GM18909 (cell line): ENCODE data around the gene FAF2.

Experiments
- ATAC-seq: cut with Tn5 transposase; IDR thresholded peaks from one replicate; pipeline ENCODE4 v1.9.1; 2021; ENCODE audit warnings: mild to moderate bottlenecking; ENCODE audit not compliant: unreplicated experiment, poor library complexity

Gene FAF2

GRCh38 chr5:176491901-176492300 lies 43.7 kb downstream of the FAF2 start:
- no peak for ATAC-seq

DNA sequence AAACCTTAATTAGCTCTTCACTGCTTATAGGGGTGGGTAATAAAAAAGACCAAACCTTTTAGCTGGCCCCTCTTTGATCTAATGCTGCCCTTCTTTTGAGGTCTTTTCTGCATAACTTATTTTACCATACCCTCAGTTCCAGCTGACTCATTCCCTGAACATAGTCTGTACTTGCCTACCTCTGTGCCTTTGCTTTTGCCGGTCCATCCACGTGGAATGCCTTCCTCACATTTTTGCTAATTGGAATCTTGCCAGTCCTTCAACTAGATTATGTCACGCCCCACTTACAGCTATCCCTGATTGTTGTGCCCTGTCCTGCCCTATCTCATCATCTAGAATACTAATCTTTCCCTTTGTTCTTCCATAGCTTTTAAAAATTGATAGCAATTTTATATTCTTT lies 44.2 kb downstream of the FAF2 start:
- no peak for ATAC-seq

GRCh38 chr5:176497852-176498251 lies 49.7 kb downstream of the FAF2 start:
- ATAC-seq = no peak

- no peak for ATAC-seq
Measured at GRCh38 chr5:176499273-176499672, 51.1 kb downstream of the FAF2 start.

DNA sequence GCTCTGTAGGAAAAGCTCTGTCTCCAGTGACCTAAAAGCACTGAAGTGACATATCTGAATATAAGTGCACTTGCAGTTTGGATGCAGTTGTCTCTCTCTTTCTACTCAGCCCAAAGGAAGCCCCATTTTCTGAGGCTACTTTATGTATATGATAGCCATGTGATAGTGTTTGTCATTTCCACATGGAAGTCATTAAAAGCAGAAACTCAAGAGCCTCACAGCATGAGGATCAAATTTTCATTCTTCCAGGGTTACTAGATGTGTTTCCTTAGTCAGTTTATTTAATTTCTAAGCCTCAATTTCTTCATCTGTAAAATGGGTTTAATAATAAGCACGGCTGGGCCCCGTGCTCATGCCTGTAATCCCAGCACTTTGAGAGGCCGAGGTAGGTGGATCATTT lies 52.3 kb downstream of the FAF2 start:
- ATAC-seq = no peak

- no peak for ATAC-seq
Measured at GRCh38 chr5:176501333-176501732, 53.1 kb downstream of the FAF2 start.

DNA sequence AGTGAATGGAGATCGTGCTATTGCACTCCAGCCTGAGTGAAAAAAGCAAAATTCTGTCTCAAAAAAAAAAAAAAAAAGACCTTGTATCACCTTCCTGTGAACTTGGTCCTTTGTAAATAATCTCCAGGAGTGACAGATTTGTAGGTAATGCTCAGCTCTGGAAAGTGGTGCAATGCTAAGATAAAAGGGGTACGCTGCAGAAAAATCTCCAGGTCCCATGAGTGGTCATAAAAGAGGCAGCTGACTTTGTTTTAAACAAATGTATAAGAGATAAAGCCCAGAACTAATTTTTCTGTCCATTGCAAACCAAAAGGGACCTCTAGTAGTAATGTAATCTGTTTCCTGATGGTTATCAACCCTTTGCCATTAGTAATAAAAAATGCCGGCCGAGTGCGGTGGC lies 55.3 kb downstream of the FAF2 start:
- no peak for ATAC-seq

GRCh38 chr5:176507911-176508310 lies 59.7 kb downstream of the FAF2 start:
- ATAC-seq = no peak

DNA sequence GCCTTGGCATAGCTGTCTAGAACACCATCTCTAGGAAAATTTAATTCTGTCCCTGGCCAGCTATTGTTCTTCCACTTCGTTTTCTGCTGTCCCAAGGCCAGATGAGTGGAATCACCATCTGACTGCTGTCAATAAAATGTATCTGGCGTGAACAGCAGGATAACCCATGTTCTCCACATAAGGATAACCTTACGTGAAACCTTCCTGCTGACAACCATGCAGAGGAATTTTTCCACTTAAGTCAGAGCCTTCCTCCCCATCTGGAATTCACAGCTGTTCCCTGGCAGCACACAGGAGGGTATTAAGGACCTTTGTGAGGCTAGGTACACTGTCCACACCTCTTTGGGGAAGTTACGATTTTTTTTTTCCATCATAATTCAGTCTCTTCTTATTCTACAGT lies 60.4 kb downstream of the FAF2 start:
- ATAC-seq = no peak

DNA sequence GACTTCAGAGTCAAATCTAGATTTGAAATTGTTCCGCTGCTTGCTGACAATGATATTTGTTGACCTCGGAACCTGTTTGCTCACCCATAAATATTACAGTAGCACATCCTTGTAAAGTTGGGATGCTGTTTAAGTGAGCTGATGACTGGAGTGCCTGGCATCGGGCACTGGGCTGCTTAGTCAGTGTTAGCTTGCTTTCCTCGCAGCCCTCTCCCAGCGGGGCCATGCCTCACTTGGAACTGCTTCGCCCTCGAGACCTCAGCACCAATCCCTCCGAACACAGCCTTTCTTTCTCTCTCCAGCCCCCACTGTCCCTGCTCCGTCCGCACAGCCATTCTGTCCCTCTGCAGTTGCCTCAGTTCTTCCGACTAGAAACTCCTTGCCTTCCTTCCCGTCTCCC lies 65.6 kb downstream of the FAF2 start:
- no peak for ATAC-seq

GRCh38 chr5:176514244-176514950 lies 66.2 kb downstream of the FAF2 start:
- no peak for ATAC-seq

- no peak for ATAC-seq
Measured at GRCh38 chr5:176515396-176515795, 67.2 kb downstream of the FAF2 start.

DNA sequence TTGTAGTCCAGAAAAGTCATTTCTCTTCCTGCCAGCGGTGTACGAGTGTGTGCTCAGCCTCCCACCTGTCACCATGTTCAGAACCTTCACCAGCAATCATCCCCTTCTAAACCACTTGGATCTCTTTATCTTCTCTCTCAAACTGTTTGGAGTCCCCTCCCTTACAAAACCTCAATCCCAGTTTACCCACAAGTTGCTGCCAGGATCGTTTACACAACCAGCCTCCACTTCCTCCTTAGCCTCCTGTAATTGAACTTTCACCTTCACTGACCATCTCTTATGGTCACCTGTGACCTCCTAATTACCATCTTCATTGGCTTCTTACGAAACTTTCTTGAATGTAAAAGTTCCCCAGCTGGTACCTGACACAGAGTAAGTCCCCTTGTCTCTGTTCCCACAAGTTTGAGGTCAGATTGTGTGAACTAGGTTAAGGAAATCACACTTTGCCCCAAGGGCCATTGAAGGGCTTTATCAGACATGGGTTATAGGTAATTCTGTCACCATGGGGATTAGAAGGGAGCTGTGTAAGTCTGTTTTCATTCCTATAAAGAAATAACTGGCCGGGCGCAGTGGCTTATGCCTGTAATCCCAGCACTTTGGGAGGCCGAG lies 69.0 kb downstream of the FAF2 start:
- no peak for ATAC-seq

GRCh38 chr5:176519810-176520720 lies 71.9 kb downstream of the FAF2 start:
- no peak for ATAC-seq

GRCh38 chr5:176521286-176521685 lies 73.1 kb downstream of the FAF2 start:
- no peak for ATAC-seq

- no peak for ATAC-seq
Measured at GRCh38 chr5:176521699-176522263, 73.6 kb downstream of the FAF2 start.

DNA sequence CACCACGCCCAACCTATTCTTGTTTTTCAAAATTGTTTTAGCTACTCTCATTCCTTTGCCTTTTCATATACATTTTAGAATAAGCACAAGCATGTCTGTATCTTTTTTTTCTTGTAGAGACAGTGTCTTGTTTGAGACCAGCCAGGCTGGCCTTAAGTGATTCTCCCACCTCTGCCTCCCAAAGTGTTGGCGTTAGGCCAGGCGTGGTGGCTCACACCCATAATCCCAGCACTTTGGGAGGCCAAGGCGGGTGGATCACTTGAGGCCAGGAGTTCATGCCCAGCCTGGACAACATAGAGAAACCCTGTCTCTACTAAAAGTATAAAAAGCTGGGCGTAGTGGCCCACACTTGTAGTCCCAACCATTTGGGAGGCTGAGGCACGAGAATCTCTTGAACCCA lies 76.0 kb downstream of the FAF2 start:
- no peak for ATAC-seq

DNA sequence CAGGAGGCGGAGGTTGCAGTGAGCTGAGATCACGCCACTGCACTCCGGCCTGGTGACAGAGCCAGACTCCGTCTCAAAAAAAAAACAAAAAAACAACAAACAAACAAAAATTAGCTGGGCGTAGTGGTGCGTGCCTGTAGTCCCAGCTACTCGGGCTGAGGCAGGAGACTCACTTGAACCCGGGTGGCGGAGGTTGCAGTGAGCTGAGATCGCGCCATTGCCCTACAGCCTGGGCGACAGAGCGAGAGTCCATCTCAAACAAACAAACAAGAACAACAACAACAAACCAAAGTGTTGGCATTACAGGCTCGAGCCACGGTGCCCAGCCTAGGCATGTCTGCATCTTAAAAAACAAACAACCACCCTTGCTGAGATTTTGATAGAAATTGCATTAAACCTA lies 76.8 kb downstream of the FAF2 start:
- no peak for ATAC-seq

- ATAC-seq = no peak
Measured at GRCh38 chr5:176525677-176526076, 77.5 kb downstream of the FAF2 start.

DNA sequence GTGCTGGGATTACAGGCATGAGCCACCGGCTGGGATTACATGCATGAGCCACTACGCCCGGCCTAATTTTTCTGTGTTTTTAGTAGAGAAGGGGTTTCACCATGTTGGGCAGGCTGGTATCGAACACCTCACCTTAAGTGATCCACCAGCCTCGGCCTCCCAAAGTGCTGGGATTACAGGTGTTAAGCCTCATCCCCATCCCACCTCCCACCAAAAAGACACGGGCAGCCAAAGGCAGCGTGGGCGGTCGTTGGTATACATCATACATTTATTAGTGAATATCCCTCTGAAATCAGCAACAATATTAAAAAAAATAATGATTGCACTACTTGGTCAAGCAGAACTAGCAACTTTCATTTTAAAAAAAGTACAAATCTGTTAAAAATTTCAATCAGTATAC lies 78.3 kb downstream of the FAF2 start:
- ATAC-seq = no peak
